DMS 273 treated with DMSO at 0.1 percent for 48 hours (cell line): ENCODE results near the gene CSTPP1.
"Not testable (repeated sequence)": the region's sequence is repeated elsewhere in the genome, so short reads cannot be mapped to it uniquely, and the experiment has no call there.

Experiments
- DNase-seq: peaks from one replicate; lab custom pipeline; 2025; lab: John Stamatoyannopoulos, UW

The CSTPP1 gene

GRCh38 chr11:47099918-47100315 lies 163.4 kb downstream of the CSTPP1 start:
- no peak for DNase-seq

- no peak for DNase-seq
Measured at GRCh38 chr11:47101406-47101805, 164.8 kb downstream of the CSTPP1 start.

GRCh38 chr11:47104261-47104950 lies 167.8 kb downstream of the CSTPP1 start:
- DNase-seq, result no peak

GRCh38 chr11:47105541-47105940 lies 169.0 kb downstream of the CSTPP1 start:
- DNase-seq, result no peak

GRCh38 chr11:47105974-47106373 lies 169.4 kb downstream of the CSTPP1 start:
- no peak for DNase-seq

- no peak for DNase-seq
Measured at GRCh38 chr11:47106798-47107411, 170.3 kb downstream of the CSTPP1 start.

- DNase-seq, result no peak
Measured at GRCh38 chr11:47107744-47108143, 171.2 kb downstream of the CSTPP1 start.

- no peak for DNase-seq
Measured at GRCh38 chr11:47108214-47108613, 171.7 kb downstream of the CSTPP1 start.

GRCh38 chr11:47109051-47109726 lies 172.6 kb downstream of the CSTPP1 start:
- DNase-seq, result no peak

- DNase-seq, result no peak
Measured at GRCh38 chr11:47109727-47110246, 173.2 kb downstream of the CSTPP1 start.

- DNase-seq, result no peak
Measured at GRCh38 chr11:47111318-47111804, 174.8 kb downstream of the CSTPP1 start.

GRCh38 chr11:47112941-47113340 lies 176.4 kb downstream of the CSTPP1 start:
- DNase-seq, result not testable (repeated sequence)

- not testable (repeated sequence) for DNase-seq
Measured at GRCh38 chr11:47118958-47119688, 182.6 kb downstream of the CSTPP1 start.

GRCh38 chr11:47121056-47121455 lies 184.5 kb downstream of the CSTPP1 start:
- no peak for DNase-seq

- no peak for DNase-seq
Measured at GRCh38 chr11:47121731-47122130, 185.2 kb downstream of the CSTPP1 start.

GRCh38 chr11:47123094-47123493 lies 186.5 kb downstream of the CSTPP1 start:
- no peak for DNase-seq

- DNase-seq, result no peak
Measured at GRCh38 chr11:47124675-47125074, 188.1 kb downstream of the CSTPP1 start.

- no peak for DNase-seq
Measured at GRCh38 chr11:47125083-47125482, 188.5 kb downstream of the CSTPP1 start.

GRCh38 chr11:47127213-47127612 lies 190.7 kb downstream of the CSTPP1 start:
- DNase-seq, result no peak

- DNase-seq, result no peak
Measured at GRCh38 chr11:47130543-47130942, 194.0 kb downstream of the CSTPP1 start.

GRCh38 chr11:47131136-47131535 lies 194.6 kb downstream of the CSTPP1 start:
- DNase-seq, result no peak

GRCh38 chr11:47132490-47132889 lies 195.9 kb downstream of the CSTPP1 start:
- DNase-seq, result no peak
